Stomach (tissue), 4 donors: ENCODE data around the gene STON2.

Experiments
- CTCF ChIP-seq, 7 experiments: fragments of 450-650 bp in 4 of 7; fragments of 200-600 bp in 3 of 7; sonication (generic) in 3 of 7; IDR thresholded peaks; one replicate each; pipeline ENCODE4 v1.5.1; 2016 to 2019; ENCODE audit warnings: antibody characterized with exemption in 7 of 7, control low read depth in 2 of 7, mild to moderate bottlenecking in 1 of 7
- EP300 ChIP-seq: sonication (generic); formaldehyde crosslinking; IDR thresholded peaks from one replicate; pipeline ENCODE4 v1.6.1; 2017; ENCODE audit warnings: antibody characterized with exemption
- POLR2AphosphoS5 ChIP-seq, 3 donors: sonication (generic); formaldehyde crosslinking; IDR thresholded peaks; one replicate each; pipeline ENCODE4 v1.6.1; 2016; ENCODE audit warnings: antibody characterized with exemption in 3 of 3

- TF ChIP-seq CTCF (IDR thresholded peaks at IDR 0.05) (no peak), EP300 (no peak), POLR2AphosphoS5 (IDR thresholded peaks at IDR 0.05) (no peak)
Measured at GRCh38 chr14:81344481-81345160, 55.5 kb downstream of the STON2 start.
